ENCODE results near the gene PRRT1. TPM values are rescaled to one million over a fixed set of nuclear protein-coding genes. Genes with fewer than 3 reads are reported as not detected.
"Not testable (repeated sequence)": the region's sequence is repeated elsewhere in the genome, so short reads cannot be mapped to it uniquely, and the experiment has no call there.

The PRRT1 gene
- total RNA-seq, 1 experiment from 2014 or later, result 0.51 TPM

- in situ Hi-C loops (cut with HindIII; ENCODE audit: low sequenced_read_pairs), result no loop called here
- DNase-seq (ENCODE audit: low spot score), result peak; percentile 23
Measured at GRCh38 chr6:32189069-32189741, 37.5 kb upstream of the PRRT1 start.

- in situ Hi-C loops (cut with HindIII; ENCODE audit: low sequenced_read_pairs), result no loop called here
- DNase-seq (ENCODE audit: low spot score), result no peak
Measured at GRCh38 chr6:32188381-32189068, 36.8 kb upstream of the PRRT1 start.

- DNase-seq (ENCODE audit: low spot score); in situ Hi-C loops (cut with HindIII; ENCODE audit: low sequenced_read_pairs): not testable (repeated sequence)
Measured at GRCh38 chr6:32187725-32188380, 36.1 kb upstream of the PRRT1 start.

GRCh38 chr6:32187009-32187709 lies 35.4 kb upstream of the PRRT1 start:
- in situ Hi-C loops (cut with HindIII; ENCODE audit: low sequenced_read_pairs), result no loop called here
- no peak for DNase-seq (ENCODE audit: low spot score)

DNA sequence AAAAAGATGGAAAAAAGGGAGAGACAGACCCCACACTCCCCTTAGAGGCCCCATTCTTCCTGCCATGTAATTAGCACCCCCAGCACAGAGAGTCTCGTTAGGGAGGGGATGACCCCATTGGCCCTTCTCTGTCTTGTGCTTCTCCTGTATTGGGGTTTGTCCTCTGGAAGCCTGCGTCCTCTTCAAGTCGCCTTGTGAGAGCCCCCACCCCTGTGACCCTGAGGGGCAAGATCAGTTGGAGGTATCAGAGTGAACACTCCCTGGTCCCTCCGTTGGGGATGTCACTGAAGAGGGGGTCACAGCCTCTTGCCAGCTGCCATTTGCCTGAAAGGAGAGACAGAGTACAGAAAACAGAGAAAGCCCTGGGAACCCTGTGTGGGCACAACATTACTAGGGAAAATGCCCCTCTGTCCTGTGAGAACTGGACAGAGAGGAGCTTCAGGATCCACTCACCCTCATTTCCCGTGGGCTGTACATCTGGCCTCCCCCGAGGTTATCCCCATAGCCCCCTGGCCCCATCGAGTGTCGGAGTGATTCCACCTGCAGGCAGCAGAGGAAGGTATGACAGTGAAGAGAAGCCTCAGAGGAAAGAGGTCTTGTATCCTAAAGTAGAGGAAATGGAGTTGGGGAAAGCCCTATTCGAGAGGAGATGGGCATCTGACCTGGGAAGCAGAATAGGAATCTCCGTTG lies 34.6 kb upstream of the PRRT1 start:
- DNase-seq (ENCODE audit: low spot score); in situ Hi-C loops (cut with HindIII; ENCODE audit: low sequenced_read_pairs): not testable (repeated sequence)

GRCh38 chr6:32185681-32186131 lies 34.0 kb upstream of the PRRT1 start:
- in situ Hi-C loops (cut with HindIII; ENCODE audit: low sequenced_read_pairs), result not testable (repeated sequence)
- DNase-seq (ENCODE audit: low spot score), result peak; percentile 76

- no peak for DNase-seq (ENCODE audit: low spot score)
- in situ Hi-C loops (cut with HindIII; ENCODE audit: low sequenced_read_pairs), result loop anchor here (5.0 kb wide), 1 partner anchor 57 kb away; the partner anchor contains the start of gene ATF6B
Measured at GRCh38 chr6:32184084-32184640, 32.4 kb upstream of the PRRT1 start, which contains the start of gene AGER. Gene AGER, minus strand, starts transcription at chr6:32184253. Its CDS starts 31 bp downstream, at chr6:32184222.

- in situ Hi-C loops (cut with HindIII; ENCODE audit: low sequenced_read_pairs), result loop anchor here (5.0 kb wide), 1 partner anchor 56 kb away; the partner anchor contains the start of gene ATF6B
- DNase-seq (ENCODE audit: low spot score), result no peak
Measured at GRCh38 chr6:32183483-32184083, 31.8 kb upstream of the PRRT1 start.

DNA sequence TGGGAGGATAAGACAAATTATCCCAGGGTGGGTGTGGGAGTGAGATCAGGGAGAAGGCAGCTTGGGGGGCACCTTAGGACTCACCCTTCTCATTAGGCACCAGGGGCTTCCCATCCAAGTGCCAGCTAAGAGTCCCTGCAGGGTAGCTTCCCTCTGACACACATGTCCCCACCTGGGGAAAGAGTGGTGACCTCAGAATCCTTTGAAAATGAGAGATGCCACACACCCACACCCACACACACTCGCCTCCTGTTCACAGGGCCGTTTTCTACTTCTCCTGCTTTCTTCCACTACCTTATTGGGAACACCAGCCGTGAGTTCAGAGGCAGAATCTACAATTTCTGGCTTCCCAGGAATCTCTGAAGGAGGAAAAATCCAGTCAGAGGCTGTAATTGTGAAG lies 31.3 kb upstream of the PRRT1 start:
- no peak for DNase-seq (ENCODE audit: low spot score)
- in situ Hi-C loops (cut with HindIII; ENCODE audit: low sequenced_read_pairs), result loop anchor here (5.0 kb wide), 1 partner anchor 56 kb away; the partner anchor contains the start of gene ATF6B

DNA sequence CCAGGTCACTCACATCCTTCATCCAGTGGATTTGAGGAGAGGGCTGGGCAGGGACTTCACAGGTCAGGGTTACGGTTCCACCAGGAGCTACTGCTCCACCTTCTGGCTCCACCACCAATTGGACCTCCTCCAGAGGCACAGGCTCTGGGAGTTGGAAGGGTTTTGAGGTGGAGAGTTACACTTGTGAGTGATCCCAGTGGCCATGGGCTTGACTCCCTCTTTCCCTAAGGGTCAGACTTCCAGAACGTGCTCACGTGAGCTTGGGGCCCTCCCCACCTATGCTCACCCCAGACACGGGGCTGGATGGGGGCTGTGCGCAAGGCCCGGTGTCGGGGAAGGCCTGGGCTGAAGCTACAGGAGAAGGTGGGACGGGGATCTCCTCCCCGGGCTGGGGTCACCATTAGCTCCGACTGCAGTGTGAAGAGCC lies 30.8 kb upstream of the PRRT1 start:
- DNase-seq (ENCODE audit: low spot score), result no peak
- in situ Hi-C loops (cut with HindIII; ENCODE audit: low sequenced_read_pairs), result loop anchor here (5.0 kb wide), 1 partner anchor 55 kb away; the partner anchor contains the start of gene ATF6B

GRCh38 chr6:32181915-32182529 lies 30.3 kb upstream of the PRRT1 start:
- in situ Hi-C loops (cut with HindIII; ENCODE audit: low sequenced_read_pairs), result loop anchor here (5.0 kb wide), 1 partner anchor 55 kb away; the partner anchor contains the start of gene ATF6B
- DNase-seq (ENCODE audit: low spot score), result no peak

GRCh38 chr6:32181148-32181702 lies 29.5 kb upstream of the PRRT1 start:
- in situ Hi-C loops (cut with HindIII; ENCODE audit: low sequenced_read_pairs), result loop anchor here (5.0 kb wide), 1 partner anchor 54 kb away; the partner anchor contains the start of gene ATF6B

GRCh38 chr6:32179766-32180405 lies 28.1 kb upstream of the PRRT1 start:
- DNase-seq (ENCODE audit: low spot score), result peak; percentile 25
- in situ Hi-C loops (cut with HindIII; ENCODE audit: low sequenced_read_pairs), result loop anchor here (5.0 kb wide), 1 partner anchor 53 kb away; the partner anchor contains the start of gene ATF6B

More at GRCh38 chr6:32181148-32181702, 29.5 kb upstream of the PRRT1 start:
- DNase-seq (ENCODE audit: low spot score), result no peak

DNA sequence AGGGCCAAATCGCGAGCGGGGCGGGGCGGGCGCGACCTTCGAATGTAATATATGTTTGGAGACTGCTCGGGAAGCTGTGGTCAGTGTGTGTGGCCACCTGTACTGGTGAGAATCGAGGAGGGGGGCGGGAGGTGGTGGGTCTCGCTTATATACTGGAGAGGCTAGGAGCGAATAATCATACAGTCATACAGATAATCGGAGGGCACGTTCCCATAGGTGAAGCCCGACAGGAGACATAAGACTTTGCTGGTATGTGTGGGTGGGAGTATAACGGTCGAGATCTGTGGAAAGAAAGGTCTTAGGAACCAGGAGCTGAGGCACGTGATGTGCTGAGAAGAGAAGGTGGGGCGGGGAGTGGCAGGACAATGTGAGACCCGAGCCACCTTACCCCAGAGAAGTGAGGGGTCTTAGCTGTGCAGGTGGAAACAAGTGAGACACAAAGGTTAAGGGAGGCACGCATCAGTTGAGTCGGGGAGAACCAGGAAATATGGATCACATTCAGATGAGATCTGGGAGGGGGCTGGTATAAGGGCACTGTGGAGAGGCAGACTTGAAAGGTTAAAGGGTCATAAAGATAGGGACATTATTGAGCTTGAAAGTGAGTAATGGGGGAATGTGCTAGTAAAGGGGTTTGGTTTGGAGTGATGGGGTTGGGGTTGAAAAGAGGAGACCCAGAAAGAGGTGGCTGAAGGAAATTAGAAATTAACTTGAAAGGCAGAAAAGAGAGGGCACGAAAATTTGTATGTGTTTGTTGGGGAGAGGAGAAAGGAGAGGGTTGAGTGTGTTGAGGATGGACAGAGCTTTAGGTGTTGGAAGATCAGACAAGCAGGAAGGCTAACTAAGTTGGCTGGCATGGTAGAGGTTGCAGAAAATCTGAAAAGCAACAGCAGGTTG lies 27.1 kb upstream of the PRRT1 start:
- in situ Hi-C loops (cut with HindIII; ENCODE audit: low sequenced_read_pairs), result no loop called here
- peak; percentile 53 for DNase-seq (ENCODE audit: low spot score)

GRCh38 chr6:32177788-32178546 lies 26.2 kb upstream of the PRRT1 start, which contains the start of gene RNF5:
Gene RNF5, plus strand, starts transcription at chr6:32178405. Its CDS starts 107 bp downstream, at chr6:32178512.
- DNase-seq (ENCODE audit: low spot score), result peak; percentile 100
- in situ Hi-C loops (cut with HindIII; ENCODE audit: low sequenced_read_pairs), result no loop called here
